Subcutaneous abdominal adipose tissue (tissue), 5 donors: ENCODE results near the gene PDE7B.

ENCODE experiments used
- H3K27ac ChIP-seq: one replicate; pipeline ENCODE4 v1.7.0; 2013; ENCODE audit warnings: low read depth, mild to moderate bottlenecking, inconsistent platforms, low read length, moderate library complexity
- H3K27me3 ChIP-seq, 5 donors: one replicate each; pipeline ENCODE4 v1.7.0; 2013; ENCODE audit warnings: low read length in 5 of 5, inconsistent platforms in 1 of 5; ENCODE audit not compliant: control insufficient read depth in 5 of 5, insufficient read depth in 4 of 5
- H3K36me3 ChIP-seq, 5 donors: one replicate each; pipeline ENCODE4 v1.7.0; 2013; ENCODE audit warnings: low read length in 5 of 5; ENCODE audit not compliant: control insufficient read depth in 5 of 5, insufficient read depth in 5 of 5
- H3K4me1 ChIP-seq, 5 donors: one replicate each; pipeline ENCODE4 v1.7.0; 2013; ENCODE audit warnings: low read length in 5 of 5, mild to moderate bottlenecking in 3 of 5, moderate library complexity in 1 of 5; ENCODE audit not compliant: control insufficient read depth in 5 of 5, insufficient read depth in 5 of 5
- H3K4me3 ChIP-seq, 5 donors: one replicate each; pipeline ENCODE4 v1.7.0; 2013; ENCODE audit warnings: low read length in 5 of 5, low read depth in 1 of 5
- H3K9ac ChIP-seq, 5 donors: one replicate each; pipeline ENCODE4 v1.7.0; 2013; ENCODE audit warnings: low read length in 5 of 5, mild to moderate bottlenecking in 4 of 5, moderate library complexity in 3 of 5
- H3K9me3 ChIP-seq, 5 donors: one replicate each; pipeline ENCODE4 v1.7.0; 2013; ENCODE audit warnings: low read length in 5 of 5; ENCODE audit not compliant: control insufficient read depth in 5 of 5
- donor health status: healthy.
- donor health status: healthy.
- donor health status: healthy.
- donor health status: healthy.
- donor health status: healthy.

The PDE7B gene

GRCh38 chr6:136115941-136116340, 264.4 kb downstream of the PDE7B start:
- H3K27ac ChIP-seq: no peak overlapping the region
- H3K27me3 ChIP-seq: no peaks in the 10 kb centered on the region
- H3K36me3 ChIP-seq: no peaks in the 10 kb centered on the region
- no peaks in the 10 kb centered on the region for H3K9me3 ChIP-seq
- peaks cover 0 to 15% (median 7%) of the 10 kb centered on the region in 5 donors for H3K4me1 ChIP-seq
- no peak overlapping the region for H3K4me3 ChIP-seq
- no peak overlapping the region for H3K9ac ChIP-seq

DNA sequence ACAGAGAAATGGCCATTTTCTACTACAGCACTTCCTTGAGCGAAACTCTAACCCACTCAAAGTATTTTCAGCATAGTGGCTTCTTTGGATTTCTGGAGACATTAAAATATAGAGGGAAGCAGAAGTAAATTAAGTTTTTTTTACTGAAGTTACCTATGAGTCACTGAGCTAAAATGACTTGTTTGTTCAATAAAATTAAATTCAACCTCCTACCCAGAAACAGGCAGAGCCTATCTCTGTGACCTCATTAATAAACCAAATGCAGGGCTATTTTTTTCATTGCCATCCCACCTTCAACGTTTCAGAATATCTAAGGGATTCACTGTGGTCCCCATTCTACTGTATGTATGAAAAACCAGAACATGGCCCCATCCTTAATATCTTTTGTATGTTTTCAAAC, 265.6 kb downstream of the PDE7B start:
- Histone ChIP-seq H3K4me3 (no peak overlapping the region), H3K27ac (peak overlapping the region; percentile 21), H3K27me3 (no peaks in the 10 kb centered on the region), H3K4me1 (peaks cover 0 to 15% (median 7%) of the 10 kb centered on the region in 5 donors), H3K9me3 (no peaks in the 10 kb centered on the region), H3K36me3 (no peaks in the 10 kb centered on the region), H3K9ac (no peak overlapping the region)

DNA sequence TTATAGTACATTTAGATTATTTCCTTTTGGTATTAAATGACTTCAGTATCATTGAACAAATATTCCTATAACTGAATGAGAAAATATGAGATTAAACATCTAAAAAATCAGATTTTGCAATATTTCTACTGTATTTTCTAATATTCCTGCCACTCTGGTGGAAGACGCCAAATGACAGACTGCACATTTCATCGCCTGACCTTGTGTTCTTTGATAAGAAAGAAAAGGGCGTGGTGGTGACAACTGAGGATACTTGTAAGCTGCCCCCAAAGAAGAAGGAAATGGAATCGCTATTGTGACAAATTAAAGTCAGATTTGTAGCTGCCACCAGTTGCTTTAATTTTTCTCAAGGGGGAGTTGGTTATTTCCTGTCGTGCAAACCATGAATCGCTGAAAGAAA, 267.3 kb downstream of the PDE7B start:
- Histone ChIP-seq H3K4me3 (no peak overlapping the region), H3K27ac (no peak overlapping the region), H3K9ac (no peak overlapping the region), H3K27me3 (no peaks in the 10 kb centered on the region), H3K9me3 (no peaks in the 10 kb centered on the region), H3K36me3 (no peaks in the 10 kb centered on the region), H3K4me1 (peaks cover 0 to 10% (median 4%) of the 10 kb centered on the region in 5 donors)

GRCh38 chr6:136123468-136123867, 272.0 kb downstream of the PDE7B start:
- Histone ChIP-seq H3K4me1 (peaks cover 0 to 3% (median 0%) of the 10 kb centered on the region in 5 donors), H3K4me3 (no peak overlapping the region), H3K9me3 (no peaks in the 10 kb centered on the region), H3K27me3 (no peaks in the 10 kb centered on the region), H3K27ac (no peak overlapping the region), H3K9ac (no peak overlapping the region), H3K36me3 (no peaks in the 10 kb centered on the region)

GRCh38 chr6:136125585-136125984, 274.1 kb downstream of the PDE7B start:
- no peak overlapping the region for H3K27ac ChIP-seq
- H3K9ac ChIP-seq: no peak overlapping the region
- no peaks in the 10 kb centered on the region for H3K27me3 ChIP-seq
- no peaks in the 10 kb centered on the region for H3K9me3 ChIP-seq
- no peaks in the 10 kb centered on the region for H3K36me3 ChIP-seq
- H3K4me1 ChIP-seq: peaks cover 0 to 5% (median 0%) of the 10 kb centered on the region in 5 donors
- H3K4me3 ChIP-seq: no peak overlapping the region

DNA sequence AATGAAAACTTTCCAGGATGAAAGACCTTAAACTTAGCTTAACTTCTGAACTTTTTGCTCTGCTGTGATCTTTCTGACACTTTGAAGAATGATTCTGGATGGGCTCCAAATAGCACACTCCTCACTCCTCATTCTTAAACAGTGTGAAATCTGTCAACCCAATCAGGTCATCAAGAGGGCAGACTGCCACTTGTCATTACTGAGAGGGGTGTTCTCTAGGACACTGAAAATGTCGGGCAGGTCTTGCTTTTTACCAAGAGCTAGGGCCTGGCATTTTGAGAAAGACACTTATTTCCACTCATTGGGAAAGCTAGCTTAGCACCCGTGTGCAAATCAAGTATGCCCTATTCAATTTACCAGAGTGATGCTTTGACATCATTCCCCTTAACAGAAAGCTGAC, 276.4 kb downstream of the PDE7B start:
- Histone ChIP-seq H3K36me3 (no peaks in the 10 kb centered on the region), H3K4me3 (no peak overlapping the region), H3K9ac (no peak overlapping the region), H3K27me3 (no peaks in the 10 kb centered on the region), H3K4me1 (peaks cover 0 to 5% (median 0%) of the 10 kb centered on the region in 5 donors), H3K27ac (no peak overlapping the region), H3K9me3 (no peaks in the 10 kb centered on the region)

DNA sequence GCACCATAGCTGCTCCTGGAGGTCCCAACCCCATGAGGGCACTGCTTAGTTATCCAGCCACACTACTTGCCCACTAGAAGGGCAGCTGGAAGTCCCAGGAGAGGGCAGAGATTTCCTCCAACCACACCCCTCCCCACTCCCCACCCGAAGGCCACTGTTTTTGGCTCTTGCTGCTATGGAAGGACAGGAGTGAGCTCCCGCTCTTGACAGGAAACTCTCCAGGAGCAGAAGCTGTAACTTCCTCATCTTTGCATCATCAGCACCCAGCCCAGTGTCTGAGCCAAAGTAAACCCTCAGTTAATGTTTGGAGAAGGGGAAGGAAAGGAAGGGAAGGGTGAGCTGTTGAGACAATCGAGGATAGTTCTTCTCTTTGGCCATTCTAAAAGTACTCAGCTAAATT, 277.9 kb downstream of the PDE7B start:
- Histone ChIP-seq H3K27ac (no peak overlapping the region), H3K9me3 (no peaks in the 10 kb centered on the region), H3K36me3 (no peaks in the 10 kb centered on the region), H3K4me1 (peaks cover 0 to 5% (median 0%) of the 10 kb centered on the region in 5 donors), H3K9ac (no peak overlapping the region), H3K4me3 (no peak overlapping the region), H3K27me3 (no peaks in the 10 kb centered on the region)

GRCh38 chr6:136134268-136134667, 282.8 kb downstream of the PDE7B start:
- H3K9me3 ChIP-seq: no peaks in the 10 kb centered on the region
- H3K36me3 ChIP-seq: no peaks in the 10 kb centered on the region
- peaks cover 0 to 3% (median 0%) of the 10 kb centered on the region in 5 donors for H3K4me1 ChIP-seq
- no peak overlapping the region for H3K4me3 ChIP-seq
- H3K27me3 ChIP-seq: no peaks in the 10 kb centered on the region
- H3K9ac ChIP-seq: no peak overlapping the region
- no peak overlapping the region for H3K27ac ChIP-seq

DNA sequence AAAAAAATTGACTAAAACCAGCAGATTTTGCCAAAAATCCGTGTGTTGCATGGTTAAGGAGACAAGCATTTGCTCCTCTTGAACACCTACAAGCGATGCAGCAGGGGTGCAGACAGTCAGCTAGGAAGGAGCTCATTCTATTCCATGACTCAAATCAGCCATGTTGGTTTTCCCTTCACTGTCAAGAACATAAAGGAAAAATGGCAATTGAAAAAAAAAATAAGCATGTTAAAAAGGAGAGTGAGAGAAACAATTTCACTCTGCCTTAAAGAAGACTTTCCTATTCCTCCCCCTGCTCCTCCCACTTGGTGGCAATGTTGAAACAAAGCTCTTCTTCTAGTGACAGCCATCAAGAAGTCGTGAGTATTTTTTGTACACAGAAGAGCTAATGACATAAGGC, 283.2 kb downstream of the PDE7B start:
- H3K4me1 ChIP-seq: no peaks in the 10 kb centered on the region

DNA sequence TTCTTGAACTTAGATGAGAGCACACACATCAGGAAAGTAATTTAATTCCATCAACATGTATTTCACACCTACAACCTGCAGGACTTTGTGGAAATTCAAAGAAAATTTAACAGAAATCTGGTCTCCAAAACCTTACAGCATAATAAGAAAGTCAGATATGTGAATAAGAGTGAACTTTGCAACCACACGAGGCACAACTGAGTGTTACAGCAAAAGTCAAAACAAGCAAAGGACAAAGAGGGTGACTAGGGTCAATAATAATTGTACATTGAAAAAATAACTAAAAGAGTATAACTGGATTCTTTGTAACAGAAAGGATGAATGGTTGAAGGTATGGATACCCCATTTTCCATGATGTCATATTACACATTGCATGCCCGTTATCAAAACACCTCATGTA, 284.8 kb downstream of the PDE7B start:
- Histone ChIP-seq H3K9me3 (no peaks in the 10 kb centered on the region), H3K4me3 (no peak overlapping the region), H3K36me3 (no peaks in the 10 kb centered on the region), H3K27me3 (no peaks in the 10 kb centered on the region), H3K27ac (no peak overlapping the region), H3K9ac (no peak overlapping the region), H3K4me1 (no peaks in the 10 kb centered on the region)

More for the DNA sequence above, 283.2 kb downstream of the PDE7B start:
- Histone ChIP-seq H3K27me3 (no peaks in the 10 kb centered on the region), H3K9ac (no peak overlapping the region), H3K4me3 (no peak overlapping the region), H3K36me3 (no peaks in the 10 kb centered on the region), H3K9me3 (no peaks in the 10 kb centered on the region), H3K27ac (no peak overlapping the region)
